Immature natural killer cell (primary cell): ENCODE measurements around the gene METTL26. TPM values are rescaled to one million over a fixed set of nuclear protein-coding genes. Genes with fewer than 3 reads are reported as not detected.
A peak's percentile ranks its signal among the peaks of the same experiment; 100 is the strongest.

ENCODE experiments used
- DNase-seq, 3 donors: peaks; one replicate each; pipeline ENCODE4 v3.0.0; 2022; ENCODE audit warnings: mixed read lengths in 1 of 3
- H3K27ac Mint-ChIP-seq, 6 donors: one replicate each; pipeline ENCODE4 v1.8.0; 2020; ENCODE audit warnings: mixed read lengths in 6 of 6, mild to moderate bottlenecking in 5 of 6, inconsistent platforms in 4 of 6, moderate library complexity in 3 of 6
- H3K27me3 Mint-ChIP-seq, 3 donors: one replicate each; pipeline ENCODE4 v1.8.0; 2020 to 2021; ENCODE audit warnings: low read depth in 3 of 3, mild to moderate bottlenecking in 3 of 3, mixed read lengths in 3 of 3, moderate library complexity in 3 of 3, inconsistent platforms in 1 of 3
- H3K36me3 Mint-ChIP-seq, 3 donors: one replicate each; pipeline ENCODE4 v1.8.0; 2020; ENCODE audit warnings: mixed read lengths in 3 of 3, inconsistent platforms in 2 of 3, mild to moderate bottlenecking in 2 of 3
- H3K4me1 Mint-ChIP-seq, 2 donors: one replicate each; pipeline ENCODE4 v1.8.0; 2020; ENCODE audit warnings: inconsistent platforms in 2 of 2, mild to moderate bottlenecking in 2 of 2, mixed read lengths in 2 of 2, moderate library complexity in 1 of 2
- H3K4me3 Mint-ChIP-seq, 5 donors: one replicate each; pipeline ENCODE4 v1.8.0; 2020; ENCODE audit warnings: mild to moderate bottlenecking in 5 of 5, mixed read lengths in 5 of 5, inconsistent platforms in 3 of 5, moderate library complexity in 3 of 5
- H3K9me3 Mint-ChIP-seq, 6 donors: one replicate each; pipeline ENCODE4 v1.8.0; 2020; ENCODE audit warnings: mild to moderate bottlenecking in 6 of 6, mixed read lengths in 6 of 6, inconsistent platforms in 4 of 6, moderate library complexity in 3 of 6
- polyA plus RNA-seq, 3 donors: library from polyadenylated mRNA; unstranded; fragments of 300-500 nt; fragmentation: Illumina TruSeq; gene quantifications; one replicate each; pipeline ENCODE4 v1.2.3, GENCODE V29; 2021

Gene METTL26
- polyA plus RNA-seq, 3 donors from 2014 or later, result 89.3 to 128 (median 93.9) TPM

DNA sequence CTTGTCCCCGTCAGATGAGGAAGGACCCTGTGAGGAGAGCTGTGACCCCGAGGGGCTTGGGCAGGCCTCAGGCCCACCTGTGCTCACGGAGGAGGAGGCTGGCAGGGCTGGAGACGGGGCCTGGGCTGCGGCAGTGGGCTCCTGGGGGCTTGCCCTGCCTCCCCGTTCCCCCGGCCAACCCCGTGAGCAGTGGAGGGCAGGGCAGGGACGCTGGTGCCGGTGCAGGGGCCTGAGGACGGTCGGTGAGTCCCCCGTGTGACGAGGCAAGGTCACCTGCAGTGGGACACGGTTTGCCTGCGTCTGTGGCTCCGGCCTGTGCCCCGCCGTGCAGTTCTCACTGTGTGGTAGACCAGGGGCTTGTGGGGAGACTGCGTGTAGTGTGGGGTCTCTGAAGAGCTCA, 23.5 kb upstream of the METTL26 start:
- no peaks in the 10 kb centered on the region for H3K36me3 Mint-ChIP-seq
- no peak overlapping the region for H3K4me3 Mint-ChIP-seq
- H3K27me3 Mint-ChIP-seq, result no peaks in the 10 kb centered on the region
- peaks cover 0 to 10% of the 10 kb centered on the region in 2 donors for H3K4me1 Mint-ChIP-seq
- no peak for DNase-seq
- no peaks in the 10 kb centered on the region for H3K9me3 Mint-ChIP-seq
- H3K27ac Mint-ChIP-seq, result no peak overlapping the region

GRCh38 chr16:658679-659571, 22.8 kb upstream of the METTL26 start:
- no peak for DNase-seq
- H3K27ac Mint-ChIP-seq, result no peak overlapping the region
- H3K27me3 Mint-ChIP-seq, result no peaks in the 10 kb centered on the region
- no peaks in the 10 kb centered on the region for H3K9me3 Mint-ChIP-seq
- peaks cover 0 to 10% of the 10 kb centered on the region in 2 donors for H3K4me1 Mint-ChIP-seq
- no peaks in the 10 kb centered on the region for H3K36me3 Mint-ChIP-seq
- H3K4me3 Mint-ChIP-seq, result no peak overlapping the region

GRCh38 chr16:657487-657886, 21.4 kb upstream of the METTL26 start:
- no peak for DNase-seq
- Mint-ChIP-seq H3K9me3 (no peaks in the 10 kb centered on the region), H3K36me3 (no peaks in the 10 kb centered on the region), H3K27me3 (no peaks in the 10 kb centered on the region), H3K4me3 (no peak overlapping the region), H3K4me1 (peaks cover 0 to 7% of the 10 kb centered on the region in 2 donors), H3K27ac (no peak overlapping the region)

- Mint-ChIP-seq H3K27me3 (peaks cover 0 to 3% (median 0%) of the 10 kb centered on the region in 3 donors), H3K4me3 (no peak overlapping the region), H3K4me1 (no peaks in the 10 kb centered on the region), H3K27ac (no peak overlapping the region), H3K36me3 (no peaks in the 10 kb centered on the region), H3K9me3 (no peaks in the 10 kb centered on the region)
- no peak for DNase-seq
These were observed 17.9 kb upstream of the METTL26 start for GRCh38 chr16:654034-654433.

GRCh38 chr16:652454-653305, 16.6 kb upstream of the METTL26 start:
- no peak for DNase-seq
- peak overlapping the region in 1 of 5 donors; percentile 19 for H3K4me3 Mint-ChIP-seq
- no peaks in the 10 kb centered on the region for H3K36me3 Mint-ChIP-seq
- H3K27me3 Mint-ChIP-seq, result peaks cover 0 to 3% (median 2%) of the 10 kb centered on the region in 3 donors
- peaks cover 0 to 6% of the 10 kb centered on the region in 2 donors for H3K4me1 Mint-ChIP-seq
- no peaks in the 10 kb centered on the region for H3K9me3 Mint-ChIP-seq
- H3K27ac Mint-ChIP-seq, result no peak overlapping the region

GRCh38 chr16:651844-652243, 15.7 kb upstream of the METTL26 start:
- H3K36me3 Mint-ChIP-seq, result no peaks in the 10 kb centered on the region
- no peak overlapping the region for H3K4me3 Mint-ChIP-seq
- no peak overlapping the region for H3K27ac Mint-ChIP-seq
- H3K9me3 Mint-ChIP-seq, result no peaks in the 10 kb centered on the region
- peaks cover 0 to 6% of the 10 kb centered on the region in 2 donors for H3K4me1 Mint-ChIP-seq
- no peak for DNase-seq
- peaks cover 0 to 3% (median 2%) of the 10 kb centered on the region in 3 donors for H3K27me3 Mint-ChIP-seq

DNA sequence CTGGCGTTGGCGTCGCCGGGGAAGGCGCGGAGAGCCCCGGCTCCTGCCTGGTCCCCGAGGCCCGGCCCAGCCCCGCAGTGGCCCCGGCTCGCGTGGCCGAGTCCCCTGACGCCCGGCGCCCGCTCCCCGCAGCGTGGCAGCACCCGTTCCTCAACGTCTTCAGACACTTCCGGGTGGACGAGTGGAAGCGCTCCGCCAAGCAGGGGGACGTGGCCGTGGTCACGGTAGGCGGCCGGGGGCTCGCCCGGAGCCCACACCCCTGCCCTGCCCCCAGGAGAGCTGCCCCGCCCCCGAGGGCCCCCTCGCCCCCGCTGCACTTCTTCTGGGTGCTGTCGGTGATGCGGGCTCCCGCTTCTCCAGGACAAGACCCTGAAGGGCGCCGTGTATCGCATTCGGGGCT, 13.5 kb upstream of the METTL26 start:
- Mint-ChIP-seq H3K27me3 (peaks cover 0 to 3% (median 2%) of the 10 kb centered on the region in 3 donors), H3K36me3 (no peaks in the 10 kb centered on the region), H3K9me3 (no peaks in the 10 kb centered on the region), H3K4me3 (peak overlapping the region; percentile 54 to 70 (median 64)), H3K4me1 (peaks cover 0 to 7% of the 10 kb centered on the region in 2 donors), H3K27ac (peak overlapping the region in 1 of 6 donors; percentile 39)
- DNase-seq, result no peak

DNA sequence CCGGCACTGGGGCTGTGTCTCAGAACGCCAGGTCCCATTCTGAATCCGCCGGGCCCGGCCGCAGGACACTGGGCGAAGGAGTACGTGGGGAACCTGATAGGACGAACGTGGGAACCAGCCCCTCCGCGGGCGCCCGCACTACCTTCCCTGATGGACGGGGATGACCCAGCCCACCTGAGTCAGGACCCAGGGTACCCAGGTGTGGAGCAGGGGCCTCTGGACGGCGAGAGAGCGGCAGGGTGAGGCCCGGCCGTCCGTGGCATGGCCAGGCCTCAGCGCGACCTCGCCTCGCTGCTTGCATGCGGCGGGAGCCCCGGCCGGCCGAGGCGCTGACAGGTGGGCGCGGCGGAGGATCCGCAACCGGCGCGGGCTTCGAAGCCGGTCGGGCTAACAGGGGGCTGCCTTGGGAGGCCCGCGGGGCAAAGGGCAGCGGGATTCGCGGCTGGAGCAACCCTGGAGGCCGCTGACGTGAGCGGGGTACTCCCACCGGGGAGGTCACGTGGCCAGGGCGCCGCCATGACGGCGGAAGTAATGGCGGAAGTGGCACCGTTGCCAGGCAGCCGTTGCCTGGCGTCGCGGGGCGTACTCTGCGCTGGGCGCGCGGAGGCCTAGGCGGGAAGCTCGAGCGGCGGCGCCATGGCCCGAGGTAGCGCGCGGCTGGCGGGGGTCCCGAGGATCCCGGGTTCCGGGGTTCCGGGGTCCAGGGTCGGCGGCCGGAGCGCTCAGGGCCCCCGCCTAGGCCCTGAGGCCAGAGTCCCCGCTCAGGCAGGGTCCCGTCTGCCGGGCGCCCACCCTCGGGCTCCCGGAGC, 12.9 kb upstream of the METTL26 start, which contains the start of gene WDR90:
WDR90 (plus strand) TSS at position 585 of the 809 bp plus-strand sequence; CDS start at position 637, 52 bp downstream.
- H3K4me1 Mint-ChIP-seq, result peaks cover 0 to 9% of the 10 kb centered on the region in 2 donors
- peaks cover 0 to 3% (median 2%) of the 10 kb centered on the region in 3 donors for H3K27me3 Mint-ChIP-seq
- H3K9me3 Mint-ChIP-seq, result no peaks in the 10 kb centered on the region
- H3K4me3 Mint-ChIP-seq, result peak within 1 kb of the TSS; percentile 62 to 77 (median 71)
- peak within 1 kb of the TSS in 4 of 6 donors; percentile 57 to 86 (median 66) for H3K27ac Mint-ChIP-seq
- no peaks in the 10 kb centered on the region for H3K36me3 Mint-ChIP-seq
- peak; percentile 88 to 91 (median 89) for DNase-seq

- H3K9me3 Mint-ChIP-seq, result no peaks in the 10 kb centered on the region
- peaks cover 0 to 3% (median 2%) of the 10 kb centered on the region in 3 donors for H3K27me3 Mint-ChIP-seq
- no peak for DNase-seq
- H3K4me3 Mint-ChIP-seq, result peak overlapping the region; percentile 38 to 71 (median 69)
- no peaks in the 10 kb centered on the region for H3K36me3 Mint-ChIP-seq
- peak overlapping the region in 4 of 6 donors; percentile 45 to 86 (median 66) for H3K27ac Mint-ChIP-seq
- H3K4me1 Mint-ChIP-seq, result peaks cover 0 to 10% of the 10 kb centered on the region in 2 donors
These were observed 12.1 kb upstream of the METTL26 start for GRCh38 chr16:648071-648780.

GRCh38 chr16:647173-647902, 11.2 kb upstream of the METTL26 start:
- H3K27ac Mint-ChIP-seq, result no peak overlapping the region
- peak overlapping the region in 2 of 5 donors; percentile 24 to 26 for H3K4me3 Mint-ChIP-seq
- peaks cover 0 to 3% (median 2%) of the 10 kb centered on the region in 3 donors for H3K27me3 Mint-ChIP-seq
- no peaks in the 10 kb centered on the region for H3K9me3 Mint-ChIP-seq
- DNase-seq, result no peak
- H3K4me1 Mint-ChIP-seq, result peaks cover 0 to 13% of the 10 kb centered on the region in 2 donors
- no peaks in the 10 kb centered on the region for H3K36me3 Mint-ChIP-seq

GRCh38 chr16:646679-647172, 10.6 kb upstream of the METTL26 start:
- DNase-seq, result no peak

More at GRCh38 chr16:646679-647172, 10.6 kb upstream of the METTL26 start:
- Mint-ChIP-seq H3K36me3 (no peaks in the 10 kb centered on the region), H3K27ac (no peak overlapping the region), H3K4me3 (no peak overlapping the region), H3K27me3 (peaks cover 0 to 3% (median 2%) of the 10 kb centered on the region in 3 donors), H3K4me1 (peaks cover 0 to 13% of the 10 kb centered on the region in 2 donors), H3K9me3 (no peaks in the 10 kb centered on the region)
